Measurements from ENCODE around the gene EFNA5. TPM values are rescaled to one million over a fixed set of nuclear protein-coding genes. Genes with fewer than 3 reads are reported as not detected.

Gene EFNA5
- total RNA-seq, 1 experiment from 2014 or later: 216 TPM

DNA sequence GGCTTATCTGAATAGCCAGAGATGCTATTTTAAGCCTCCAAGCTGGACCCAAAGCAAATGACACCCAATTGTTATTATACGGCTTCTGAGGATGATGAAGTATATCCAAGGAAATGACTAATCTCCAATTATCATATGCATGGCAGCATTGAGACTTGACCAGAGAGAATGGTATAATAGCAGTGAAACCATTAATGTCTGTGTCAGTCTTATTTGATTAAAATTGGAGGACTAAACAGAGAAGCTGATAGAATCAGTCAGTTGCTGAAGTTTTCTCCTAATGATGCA is 200.5 kb downstream of the EFNA5 start:
- no peaks in the 10 kb centered on the region for H3K27me3 Mint-ChIP-seq (ENCODE audit: unreplicated experiment)
- H3K27ac Mint-ChIP-seq (ENCODE audit: unreplicated experiment): peak overlapping the region; percentile 96
- intact Hi-C loops (cut with micrococcal nuclease; ENCODE audit: unreplicated experiment): no loop called here
- peaks cover 76% of the 10 kb centered on the region for H3K36me3 Mint-ChIP-seq (ENCODE audit: insufficient read depth, unreplicated experiment)
- no peak for DNase-seq
- no TSS peak for BruUV-seq (replicated peaks)
- H3K4me1 Mint-ChIP-seq (ENCODE audit: low read depth, unreplicated experiment): peaks cover 95% of the 10 kb centered on the region
- peak overlapping the region; percentile 45 for H3K4me3 Mint-ChIP-seq (ENCODE audit: low read depth, unreplicated experiment)
- TF ChIP-seq, protein P1, sequence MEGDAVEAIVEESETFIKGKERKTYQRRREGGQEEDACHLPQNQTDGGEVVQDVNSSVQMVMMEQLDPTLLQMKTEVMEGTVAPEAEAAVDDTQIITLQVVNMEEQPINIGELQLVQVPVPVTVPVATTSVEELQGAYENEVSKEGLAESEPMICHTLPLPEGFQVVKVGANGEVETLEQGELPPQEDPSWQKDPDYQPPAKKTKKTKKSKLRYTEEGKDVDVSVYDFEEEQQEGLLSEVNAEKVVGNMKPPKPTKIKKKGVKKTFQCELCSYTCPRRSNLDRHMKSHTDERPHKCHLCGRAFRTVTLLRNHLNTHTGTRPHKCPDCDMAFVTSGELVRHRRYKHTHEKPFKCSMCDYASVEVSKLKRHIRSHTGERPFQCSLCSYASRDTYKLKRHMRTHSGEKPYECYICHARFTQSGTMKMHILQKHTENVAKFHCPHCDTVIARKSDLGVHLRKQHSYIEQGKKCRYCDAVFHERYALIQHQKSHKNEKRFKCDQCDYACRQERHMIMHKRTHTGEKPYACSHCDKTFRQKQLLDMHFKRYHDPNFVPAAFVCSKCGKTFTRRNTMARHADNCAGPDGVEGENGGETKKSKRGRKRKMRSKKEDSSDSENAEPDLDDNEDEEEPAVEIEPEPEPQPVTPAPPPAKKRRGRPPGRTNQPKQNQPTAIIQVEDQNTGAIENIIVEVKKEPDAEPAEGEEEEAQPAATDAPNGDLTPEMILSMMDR (IDR thresholded peaks at IDR 0.05; ENCODE audit: unreplicated experiment): no peak
- CTCF ChIA-PET: interaction anchor here (0.6 to 2.0 kb wide), 4 partner anchors 65 to 102 kb away, joined by 3 to 11 read pairs (median 4); no protein-coding TSS in a partner anchor
- H3K9me3 Mint-ChIP-seq (ENCODE audit: low read depth, unreplicated experiment): no peaks in the 10 kb centered on the region

DNA sequence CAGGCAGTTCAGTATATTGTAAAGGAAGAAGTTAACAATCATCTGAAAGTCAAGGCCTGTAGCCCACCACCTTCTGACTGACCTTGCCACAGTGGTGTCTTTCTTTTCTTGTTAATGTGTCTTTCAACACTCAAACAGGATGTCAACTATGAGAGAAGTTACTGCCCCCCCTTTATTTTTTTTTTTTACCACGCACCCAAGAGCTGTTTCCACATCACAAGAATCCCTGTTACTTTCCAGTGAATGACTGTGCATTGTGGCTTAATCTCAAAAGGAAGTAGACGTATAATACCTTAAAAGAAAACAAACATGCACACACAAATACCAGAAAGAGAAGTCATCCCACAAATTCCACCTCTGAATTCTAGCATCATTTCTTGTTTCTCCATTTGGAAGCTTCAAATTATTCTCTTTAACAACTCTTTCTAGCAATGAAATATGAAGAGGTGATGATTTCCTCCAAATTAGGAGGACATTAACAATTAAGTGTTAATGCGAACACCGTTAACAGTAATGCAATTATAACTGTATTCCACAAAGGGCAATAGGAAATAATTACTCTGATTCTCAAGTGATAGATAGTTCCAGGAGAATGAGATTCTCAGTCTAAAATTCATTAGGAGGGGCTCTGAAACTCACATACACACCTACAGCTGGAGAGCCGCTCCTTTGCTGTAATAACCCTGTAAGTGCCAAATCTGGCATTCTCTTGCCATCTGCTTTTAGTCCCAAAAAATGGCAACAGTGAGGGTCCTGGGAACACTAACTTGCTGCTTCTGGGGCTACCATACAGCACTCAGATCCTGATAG is 201.0 kb downstream of the EFNA5 start:
- intact Hi-C loops (cut with micrococcal nuclease; ENCODE audit: unreplicated experiment): loop anchor here (2.0 to 10.0 kb wide), 5 partner anchors 52 to 365 kb away; no protein-coding TSS in a partner anchor
- TF ChIP-seq, protein P1 (IDR thresholded peaks at IDR 0.05; ENCODE audit: unreplicated experiment): no peak
- Mint-ChIP-seq H3K4me1 (ENCODE audit: low read depth, unreplicated experiment) (peaks cover 95% of the 10 kb centered on the region), H3K27me3 (ENCODE audit: unreplicated experiment) (no peaks in the 10 kb centered on the region), H3K27ac (ENCODE audit: unreplicated experiment) (peak overlapping the region; percentile 96), H3K4me3 (ENCODE audit: low read depth, unreplicated experiment) (peak overlapping the region; percentile 45), H3K9me3 (ENCODE audit: low read depth, unreplicated experiment) (no peaks in the 10 kb centered on the region), H3K36me3 (ENCODE audit: insufficient read depth, unreplicated experiment) (peaks cover 76% of the 10 kb centered on the region)
- BruUV-seq (replicated peaks): TSS peak; percentile 18
- DNase-seq: peak; percentile 66
- CTCF ChIA-PET: interaction anchor here (0.6 to 2.0 kb wide), 15 partner anchors 8 to 626 kb away, joined by 3 to 11 read pairs (median 3); no protein-coding TSS in a partner anchor

DNA sequence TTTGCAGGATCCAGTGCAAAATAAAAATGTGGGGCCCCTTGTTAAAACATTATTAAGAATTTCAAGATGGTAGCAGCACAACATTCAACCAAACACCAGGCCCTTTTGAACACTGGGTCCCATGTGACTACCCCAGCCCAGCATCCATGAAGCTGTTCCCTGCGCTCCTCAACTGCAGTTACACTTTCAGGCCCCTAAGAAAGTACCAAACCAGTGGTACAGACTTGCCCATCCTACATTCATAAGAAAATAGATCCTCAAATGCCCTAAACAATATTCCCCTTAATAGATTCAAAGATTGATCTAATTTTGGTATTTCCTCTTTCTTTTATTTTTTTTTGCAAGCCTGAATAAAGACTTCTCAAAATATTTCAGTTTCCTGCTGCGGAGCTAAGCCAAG is 201.7 kb downstream of the EFNA5 start:
- peaks cover 95% of the 10 kb centered on the region for H3K4me1 Mint-ChIP-seq (ENCODE audit: low read depth, unreplicated experiment)
- TF ChIP-seq, protein P1 (IDR thresholded peaks at IDR 0.05; ENCODE audit: unreplicated experiment): no peak
- peak overlapping the region; percentile 96 for H3K27ac Mint-ChIP-seq (ENCODE audit: unreplicated experiment)
- no peak for DNase-seq
- peaks cover 78% of the 10 kb centered on the region for H3K36me3 Mint-ChIP-seq (ENCODE audit: insufficient read depth, unreplicated experiment)
- no peaks in the 10 kb centered on the region for H3K9me3 Mint-ChIP-seq (ENCODE audit: low read depth, unreplicated experiment)
- BruUV-seq (replicated peaks): TSS peak; percentile 63
- intact Hi-C loops (cut with micrococcal nuclease; ENCODE audit: unreplicated experiment): loop anchor here (2.0 to 10.0 kb wide), 5 partner anchors 52 to 364 kb away; no protein-coding TSS in a partner anchor
- no peaks in the 10 kb centered on the region for H3K27me3 Mint-ChIP-seq (ENCODE audit: unreplicated experiment)
- CTCF ChIA-PET: interaction anchor here (0.8 to 2.0 kb wide), 12 partner anchors 9 to 196 kb away, joined by 3 to 11 read pairs (median 3); no protein-coding TSS in a partner anchor
- peak overlapping the region; percentile 45 for H3K4me3 Mint-ChIP-seq (ENCODE audit: low read depth, unreplicated experiment)

DNA sequence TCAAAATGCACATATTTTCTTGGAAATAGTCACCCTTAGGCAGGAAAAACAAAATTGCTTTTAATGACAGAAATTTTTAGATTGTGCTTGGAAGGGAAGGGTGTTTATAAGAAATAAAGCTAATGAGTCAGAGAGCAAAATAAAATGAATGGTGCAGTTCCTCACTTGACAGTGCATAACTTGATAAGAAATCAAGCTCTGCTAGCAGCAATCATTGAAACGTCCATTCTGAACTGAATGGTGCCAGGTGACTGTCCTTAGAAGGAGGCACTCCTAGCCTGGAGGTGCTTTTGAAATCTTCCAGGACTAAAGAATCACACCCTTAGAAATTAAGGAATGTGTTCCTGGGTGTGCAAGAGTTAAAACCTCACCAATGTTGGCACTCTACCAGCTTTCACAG is 202.5 kb downstream of the EFNA5 start:
- BruUV-seq (replicated peaks): no TSS peak
- DNase-seq: no peak
- Mint-ChIP-seq H3K4me1 (ENCODE audit: low read depth, unreplicated experiment) (peaks cover 95% of the 10 kb centered on the region), H3K9me3 (ENCODE audit: low read depth, unreplicated experiment) (no peaks in the 10 kb centered on the region), H3K27ac (ENCODE audit: unreplicated experiment) (peak overlapping the region; percentile 96), H3K4me3 (ENCODE audit: low read depth, unreplicated experiment) (peak overlapping the region; percentile 45), H3K27me3 (ENCODE audit: unreplicated experiment) (no peaks in the 10 kb centered on the region), H3K36me3 (ENCODE audit: insufficient read depth, unreplicated experiment) (peaks cover 72% of the 10 kb centered on the region)
- CTCF ChIA-PET: interaction anchor here (0.6 to 2.0 kb wide), 5 partner anchors 10 to 104 kb away, joined by 3 to 11 read pairs (median 3); no protein-coding TSS in a partner anchor
- TF ChIP-seq, protein P1 (IDR thresholded peaks at IDR 0.05; ENCODE audit: unreplicated experiment): no peak
- intact Hi-C loops (cut with micrococcal nuclease; ENCODE audit: unreplicated experiment): loop anchor here (2.0 to 10.0 kb wide), 5 partner anchors 51 to 363 kb away; no protein-coding TSS in a partner anchor

Measured in Calu3 (cell line).